HEK293T (cell line): Measurements from ENCODE around the gene C6orf47.

Experiments
- CTCF ChIA-PET: fragments of 350-600 bp; formaldehyde crosslinking; extraction: SDS; loops from one replicate; lab custom pipeline; 2021; ENCODE audit warnings: antibody characterized with exemption, inconsistent platforms; lab: Yijun Ruan, JAX
- POLR2A ChIA-PET: fragments of 350-600 bp; formaldehyde crosslinking; extraction: SDS; loops from one replicate; lab custom pipeline; 2020; ENCODE audit warnings: antibody characterized with exemption, inconsistent platforms; lab: Yijun Ruan, JAX
- DNase-seq: peaks from one replicate; pipeline ENCODE4 v3.0.0; 2012; ENCODE audit warnings: mixed read lengths; ENCODE audit errors: extremely low spot score
- ARNT ChIP-seq: fragments of 450-650 bp; IDR thresholded peaks from 2 replicates; pipeline ENCODE4 v1.6.1; 2017; ENCODE audit warnings: mild to moderate bottlenecking
- BHLHE40 ChIP-seq: fragments of 450-650 bp; IDR thresholded peaks from 2 replicates; pipeline ENCODE4 v1.6.1; 2016; ENCODE audit warnings: mild to moderate bottlenecking, moderate library complexity, borderline replicate concordance
- CTBP1 ChIP-seq: fragments of 450-650 bp; IDR thresholded peaks from 2 replicates; pipeline ENCODE4 v1.6.1; 2016; ENCODE audit warnings: borderline replicate concordance
- ELF4 ChIP-seq: fragments of 450-650 bp; IDR thresholded peaks from 2 replicates; pipeline ENCODE4 v1.6.1; 2017; ENCODE audit warnings: antibody characterized with exemption
- FOXA1 ChIP-seq: fragments of 450-650 bp; IDR thresholded peaks from 2 replicates; pipeline ENCODE4 v1.6.1; 2016; ENCODE audit warnings: mild to moderate bottlenecking
- FOXK2 ChIP-seq: fragments of 450-650 bp; IDR thresholded peaks from 2 replicates; pipeline ENCODE4 v1.6.1; 2016; ENCODE audit warnings: mild to moderate bottlenecking
- FOXM1 ChIP-seq: fragments of 450-650 bp; IDR thresholded peaks from 2 replicates; pipeline ENCODE4 v1.6.1; 2017; ENCODE audit warnings: mild to moderate bottlenecking, borderline replicate concordance
- HDGF ChIP-seq: fragments of 450-650 bp; IDR thresholded peaks from 2 replicates; pipeline ENCODE4 v1.6.1; 2017; ENCODE audit warnings: antibody characterized with exemption, borderline replicate concordance
- L3MBTL2 ChIP-seq: fragments of 450-650 bp; conservative IDR thresholded peaks from 2 replicates; pipeline ENCODE4 v1.6.1; 2016; ENCODE audit warnings: mild to moderate bottlenecking
- LEF1 ChIP-seq: fragments of 450-650 bp; IDR thresholded peaks from 2 replicates; pipeline ENCODE4 v1.6.1; 2017; ENCODE audit warnings: mild to moderate bottlenecking, borderline replicate concordance
- NFRKB ChIP-seq: fragments of 450-650 bp; IDR thresholded peaks from 2 replicates; pipeline ENCODE4 v1.6.1; 2016; ENCODE audit warnings: mild to moderate bottlenecking, moderate library complexity
- SP1 ChIP-seq: fragments of 450-650 bp; IDR thresholded peaks from 2 replicates; pipeline ENCODE4 v1.6.1; 2017
- SUZ12 ChIP-seq: fragments of 450-650 bp; IDR thresholded peaks from 2 replicates; pipeline ENCODE4 v1.6.1; 2016; ENCODE audit warnings: mild to moderate bottlenecking
- TARDBP ChIP-seq: fragments of 450-650 bp; IDR thresholded peaks from 2 replicates; pipeline ENCODE4 v1.6.1; 2016
- ZNF384 ChIP-seq: fragments of 450-650 bp; IDR thresholded peaks from 2 replicates; pipeline ENCODE4 v1.6.1; 2016
- TF ChIP-seq, protein P1 (sequence below): fragments of 450-650 bp; IDR thresholded peaks from 2 replicates; pipeline ENCODE4 v1.6.1; 2016

C6orf47 gene

DNA sequence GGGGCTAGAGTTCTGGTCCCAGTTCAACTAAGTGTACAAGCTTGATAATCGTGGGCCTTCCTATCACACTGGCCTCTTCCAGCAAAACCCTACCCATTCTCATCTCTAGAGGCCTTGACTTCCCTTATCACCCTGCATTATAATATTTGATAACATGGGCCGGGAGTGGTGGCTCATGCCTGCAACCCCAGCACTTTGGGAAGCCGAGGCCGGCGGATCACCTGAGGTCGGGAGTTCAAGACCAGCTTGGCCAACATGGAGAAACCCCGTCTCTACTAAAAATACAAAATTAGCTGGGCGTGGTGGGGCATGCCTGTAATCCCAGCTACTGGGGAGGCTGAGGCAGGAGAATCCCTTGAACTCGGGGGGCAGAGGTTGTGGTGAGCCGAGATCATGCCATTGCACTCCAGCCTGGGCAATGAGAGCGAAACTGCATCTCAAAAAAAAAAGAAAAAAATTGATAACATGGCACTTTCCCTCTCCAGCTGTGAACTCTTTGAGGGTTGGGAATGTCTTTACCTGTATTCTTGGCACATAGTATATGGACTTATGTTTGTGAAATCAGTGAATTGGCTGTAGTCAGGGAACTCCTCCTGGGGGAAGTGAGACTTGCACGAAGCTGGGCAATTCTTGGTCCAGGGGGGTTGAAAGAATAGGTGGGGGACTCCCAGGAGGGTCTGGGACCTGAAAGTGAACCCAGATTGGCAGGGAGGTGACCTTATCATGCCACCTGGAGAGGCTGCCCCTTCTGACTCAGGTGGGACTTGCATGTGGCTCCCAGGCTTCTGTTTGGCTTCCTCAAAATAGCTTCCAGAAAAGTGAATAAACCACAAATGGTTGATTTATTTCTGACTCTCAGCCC is 915 bp upstream of the C6orf47 start:
- no peak for DNase-seq
- ChIA-PET POLR2A (interaction anchor here (0.5 to 5.4 kb wide), 24 partner anchors 8 to 244 kb away, joined by 3 to 138 read pairs (median 4); partner anchors contain the start of genes ABHD16A, ATP6V1G2, BAG6 and DDX39B), CTCF (interaction anchor here (1.2 kb wide), 1 partner anchor 39 kb away, joined by 4 read pairs; no protein-coding TSS in a partner anchor)
- no peak for TF ChIP-seq BHLHE40
- no peak for TF ChIP-seq LEF1
- no peak for TF ChIP-seq ARNT
- no peak for TF ChIP-seq FOXK2
- TF ChIP-seq FOXA1: no peak
- TF ChIP-seq L3MBTL2: no peak

DNA sequence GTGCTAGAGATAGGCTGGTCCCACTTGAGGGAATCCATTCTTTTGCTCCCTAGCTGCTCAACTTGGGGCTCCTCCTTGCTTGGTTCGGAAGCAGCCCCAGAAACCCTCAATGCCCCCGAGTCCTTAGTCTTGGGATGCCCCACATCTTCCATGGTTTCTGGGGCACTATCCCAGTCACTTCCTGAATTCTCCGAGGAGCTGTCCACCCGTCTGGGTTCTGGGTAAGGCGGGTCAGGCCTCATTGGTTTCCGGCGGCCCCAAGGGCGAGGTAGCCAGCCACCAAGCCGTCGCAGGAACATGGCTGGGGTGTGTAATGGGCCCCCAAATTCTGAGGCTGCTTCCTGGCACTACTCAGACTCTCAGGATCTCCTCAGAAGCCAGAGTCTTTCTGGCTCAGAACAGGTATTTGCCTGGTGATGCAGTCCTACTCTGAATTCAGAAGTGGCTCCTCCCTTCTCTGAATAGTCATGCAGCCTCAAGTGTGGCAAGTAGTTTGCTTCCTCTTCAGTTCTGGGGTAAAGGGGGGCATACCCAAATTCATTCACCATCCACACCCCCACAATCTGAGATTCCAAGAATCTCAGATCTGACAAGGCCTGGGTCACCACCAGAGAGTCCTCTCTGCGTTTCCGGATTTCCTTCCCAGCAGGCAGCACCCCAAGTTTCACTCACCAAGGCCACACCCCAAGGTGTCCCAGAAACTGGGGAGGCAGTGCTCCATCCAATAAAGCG is 763 bp downstream of the C6orf47 start:
- ChIA-PET POLR2A (interaction anchor here (0.7 to 5.4 kb wide), 15 partner anchors 8 to 238 kb away, joined by 3 to 138 read pairs (median 5); partner anchors contain the start of genes BAG6, DDX39B, LSM2 and LY6G5C), CTCF (interaction anchor here (0.9 kb wide), 1 partner anchor 8 kb away, joined by 4 read pairs; the partner anchor contains the start of gene BAG6)
- no peak for TF ChIP-seq FOXM1
- no peak for TF ChIP-seq HDGF
- no peak for TF ChIP-seq ARNT
- TF ChIP-seq SP1: no peak
- no peak for TF ChIP-seq ELF4
- TF ChIP-seq NFRKB: no peak
- TF ChIP-seq ZNF384: no peak
- TF ChIP-seq LEF1: no peak
- no peak for TF ChIP-seq FOXK2
- TF ChIP-seq FOXA1: no peak
- no peak for DNase-seq

DNA sequence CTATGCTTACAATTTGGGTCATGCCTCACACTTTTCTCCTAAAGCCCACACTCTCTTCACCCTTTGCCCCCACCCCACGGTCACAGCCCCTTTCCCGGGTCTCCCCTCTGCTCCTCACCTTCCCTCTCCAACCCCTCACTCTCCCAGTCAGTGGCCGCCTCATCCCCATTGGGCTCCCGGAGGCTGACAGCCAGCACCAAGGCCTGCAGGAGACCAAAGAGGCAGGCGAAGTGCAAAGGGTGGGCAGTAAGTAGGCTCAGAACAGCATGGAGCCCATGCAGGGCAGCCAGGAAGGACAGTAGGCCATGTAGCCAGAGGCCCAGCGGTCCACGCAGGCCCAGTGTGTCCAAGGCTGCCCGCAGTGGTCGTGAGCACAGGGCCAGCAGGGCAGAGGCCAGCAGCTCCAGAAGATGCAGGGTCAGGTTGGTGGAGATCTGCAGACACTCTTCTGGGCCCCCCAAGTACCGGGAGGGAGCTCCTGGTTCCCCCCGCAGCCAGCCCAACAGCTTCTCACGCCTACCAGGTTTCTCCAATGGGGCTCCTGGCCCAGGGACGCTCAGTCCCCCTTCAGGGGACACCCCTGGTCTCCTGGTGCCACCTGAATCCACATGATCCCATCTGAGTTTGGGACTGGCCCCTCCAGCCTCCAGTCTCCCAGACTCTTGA is 1.5 kb downstream of the C6orf47 start:
- ChIA-PET CTCF (interaction anchor here (0.5 kb wide), 1 partner anchor 171 kb away, joined by 3 read pairs; no protein-coding TSS in a partner anchor), POLR2A (interaction anchor here (0.6 to 2.4 kb wide), 3 partner anchors 118 to 469 kb away, joined by 4 to 15 read pairs (median 4); partner anchors contain the start of genes ATF6B, DDX39B and NEU1)
- TF ChIP-seq L3MBTL2 (no peak), SUZ12 (no peak), ELF4 (no peak), FOXM1 (0 out of 2 replicates have a peak, but pooled peaks have one; percentile 2)
- DNase-seq: no peak

DNA sequence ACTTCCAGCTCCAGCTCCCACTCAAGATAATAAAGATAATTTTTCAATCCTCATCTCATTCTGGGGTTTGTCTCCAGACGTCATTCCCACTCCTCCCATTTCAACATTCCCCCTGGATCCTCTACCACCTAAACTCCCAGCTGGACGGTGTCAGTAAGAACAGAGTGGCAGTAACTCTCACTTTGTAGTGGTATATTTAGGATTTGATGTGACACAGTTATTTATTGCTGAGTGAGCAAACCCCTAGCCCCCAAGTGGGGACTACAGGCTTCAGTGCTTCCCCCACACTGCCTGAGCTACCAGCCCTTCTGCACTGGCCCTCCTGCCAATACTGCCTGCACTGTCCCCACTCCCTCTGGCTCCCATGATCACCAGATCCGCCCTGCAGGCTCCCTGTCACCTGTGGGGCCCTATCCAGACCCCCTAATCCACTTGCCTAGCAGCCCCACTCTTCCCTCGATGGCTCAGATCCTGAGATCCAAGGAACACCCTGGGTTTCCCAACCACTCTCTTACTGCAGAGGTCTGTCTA is 2.4 kb downstream of the C6orf47 start:
- POLR2A ChIA-PET: no interaction called here
- CTCF ChIA-PET: no interaction called here
- no peak for DNase-seq
- TF ChIP-seq FOXM1 (no peak), SP1 (no peak), SUZ12 (no peak), TARDBP (no peak), ELF4 (no peak), NFRKB (no peak), FOXK2 (no peak), HDGF (no peak), CTBP1 (no peak), L3MBTL2 (no peak), BHLHE40 (no peak), LEF1 (no peak), ZNF384 (no peak), FOXA1 (no peak), ARNT (no peak)
- TF ChIP-seq, protein P1, sequence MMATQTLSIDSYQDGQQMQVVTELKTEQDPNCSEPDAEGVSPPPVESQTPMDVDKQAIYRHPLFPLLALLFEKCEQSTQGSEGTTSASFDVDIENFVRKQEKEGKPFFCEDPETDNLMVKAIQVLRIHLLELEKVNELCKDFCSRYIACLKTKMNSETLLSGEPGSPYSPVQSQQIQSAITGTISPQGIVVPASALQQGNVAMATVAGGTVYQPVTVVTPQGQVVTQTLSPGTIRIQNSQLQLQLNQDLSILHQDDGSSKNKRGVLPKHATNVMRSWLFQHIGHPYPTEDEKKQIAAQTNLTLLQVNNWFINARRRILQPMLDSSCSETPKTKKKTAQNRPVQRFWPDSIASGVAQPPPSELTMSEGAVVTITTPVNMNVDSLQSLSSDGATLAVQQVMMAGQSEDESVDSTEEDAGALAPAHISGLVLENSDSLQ: no peak

DNA sequence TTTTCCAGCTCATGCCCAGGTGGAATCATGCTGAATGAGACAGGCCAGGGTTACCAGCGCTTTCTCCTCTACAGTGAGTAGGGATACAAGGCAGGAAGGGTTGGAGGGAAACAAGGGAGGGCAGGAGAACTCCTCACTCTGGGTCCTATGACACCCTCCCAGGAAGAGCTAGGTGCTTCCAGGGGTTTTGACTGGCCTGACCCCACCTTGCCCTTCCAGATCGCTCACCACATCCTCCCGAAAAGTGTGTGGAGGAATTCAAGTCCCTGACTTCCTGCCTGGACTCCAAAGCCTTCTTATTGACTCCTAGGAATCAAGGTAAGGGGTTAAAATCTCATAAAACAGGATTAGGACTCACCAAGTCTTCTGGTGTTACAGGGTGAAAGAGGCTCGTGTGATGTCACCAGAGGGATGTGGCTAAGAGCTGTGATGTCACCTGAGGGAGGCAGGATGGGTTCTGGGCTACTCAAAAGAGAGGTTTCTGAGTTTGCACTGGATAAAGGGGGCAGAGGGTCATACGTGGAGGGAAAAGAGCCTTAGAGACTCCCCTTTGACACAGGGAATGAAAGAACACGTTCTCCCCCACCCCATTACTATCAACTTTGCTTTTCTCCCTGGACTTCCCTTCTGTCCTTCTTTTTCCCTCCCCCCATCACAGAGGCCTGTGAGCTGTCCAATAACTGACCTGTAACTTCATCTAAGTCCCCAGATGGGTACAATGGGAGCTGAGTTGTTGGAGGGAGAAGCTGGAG is 3.0 kb downstream of the C6orf47 start:
- ChIA-PET POLR2A (no interaction called here), CTCF (no interaction called here)
- DNase-seq: no peak
- no peak for TF ChIP-seq TARDBP
- no peak for TF ChIP-seq L3MBTL2
- no peak for TF ChIP-seq SUZ12
- TF ChIP-seq CTBP1: no peak
- TF ChIP-seq BHLHE40: no peak
- no peak for TF ChIP-seq SP1
- TF ChIP-seq HDGF: no peak
- TF ChIP-seq ARNT: no peak
- TF ChIP-seq ZNF384: no peak
- no peak for TF ChIP-seq ELF4
- TF ChIP-seq FOXM1: no peak
- TF ChIP-seq, protein P1: no peak
